Measurements from ENCODE around the gene SLC35F5.

DNA sequence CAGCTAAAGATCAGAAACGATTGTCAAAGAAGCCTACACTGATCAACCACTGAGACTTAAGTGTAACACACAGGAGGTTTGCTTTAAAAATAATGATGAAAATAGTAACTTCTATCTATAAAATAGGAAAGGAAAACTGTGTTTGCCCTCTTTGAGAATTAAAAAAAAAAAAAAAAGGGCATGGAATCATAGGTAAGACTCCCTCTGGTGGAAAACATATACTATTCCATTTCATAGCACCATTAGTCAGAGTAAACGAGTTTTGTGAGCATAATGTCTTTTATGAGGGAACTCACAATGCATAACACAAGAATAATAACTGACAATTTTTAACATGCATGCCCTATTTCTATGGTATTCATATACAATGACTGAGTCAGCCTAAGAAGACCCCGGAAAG, 36.3 kb downstream of the SLC35F5 start:
- TF ChIP-seq, protein P1, sequence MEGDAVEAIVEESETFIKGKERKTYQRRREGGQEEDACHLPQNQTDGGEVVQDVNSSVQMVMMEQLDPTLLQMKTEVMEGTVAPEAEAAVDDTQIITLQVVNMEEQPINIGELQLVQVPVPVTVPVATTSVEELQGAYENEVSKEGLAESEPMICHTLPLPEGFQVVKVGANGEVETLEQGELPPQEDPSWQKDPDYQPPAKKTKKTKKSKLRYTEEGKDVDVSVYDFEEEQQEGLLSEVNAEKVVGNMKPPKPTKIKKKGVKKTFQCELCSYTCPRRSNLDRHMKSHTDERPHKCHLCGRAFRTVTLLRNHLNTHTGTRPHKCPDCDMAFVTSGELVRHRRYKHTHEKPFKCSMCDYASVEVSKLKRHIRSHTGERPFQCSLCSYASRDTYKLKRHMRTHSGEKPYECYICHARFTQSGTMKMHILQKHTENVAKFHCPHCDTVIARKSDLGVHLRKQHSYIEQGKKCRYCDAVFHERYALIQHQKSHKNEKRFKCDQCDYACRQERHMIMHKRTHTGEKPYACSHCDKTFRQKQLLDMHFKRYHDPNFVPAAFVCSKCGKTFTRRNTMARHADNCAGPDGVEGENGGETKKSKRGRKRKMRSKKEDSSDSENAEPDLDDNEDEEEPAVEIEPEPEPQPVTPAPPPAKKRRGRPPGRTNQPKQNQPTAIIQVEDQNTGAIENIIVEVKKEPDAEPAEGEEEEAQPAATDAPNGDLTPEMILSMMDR (IDR thresholded peaks at IDR 0.05), result peak in 3 of 6 experiments; percentile 27 to 51 (median 32)
- TF ChIP-seq POLR2A (IDR thresholded peaks at IDR 0.05), result no peak
